IPS-NIHi7 (cell line): Measurements from ENCODE around the gene CNOT11.
"Not testable (repeated sequence)": the region's sequence is repeated elsewhere in the genome, so short reads cannot be mapped to it uniquely, and the experiment has no call there.

ENCODE experiments used
- DNase-seq: peaks from one replicate; pipeline ENCODE4 v3.0.0; 2012; ENCODE audit warnings: mixed read lengths; ENCODE audit errors: extremely low spot score

Gene CNOT11

DNA sequence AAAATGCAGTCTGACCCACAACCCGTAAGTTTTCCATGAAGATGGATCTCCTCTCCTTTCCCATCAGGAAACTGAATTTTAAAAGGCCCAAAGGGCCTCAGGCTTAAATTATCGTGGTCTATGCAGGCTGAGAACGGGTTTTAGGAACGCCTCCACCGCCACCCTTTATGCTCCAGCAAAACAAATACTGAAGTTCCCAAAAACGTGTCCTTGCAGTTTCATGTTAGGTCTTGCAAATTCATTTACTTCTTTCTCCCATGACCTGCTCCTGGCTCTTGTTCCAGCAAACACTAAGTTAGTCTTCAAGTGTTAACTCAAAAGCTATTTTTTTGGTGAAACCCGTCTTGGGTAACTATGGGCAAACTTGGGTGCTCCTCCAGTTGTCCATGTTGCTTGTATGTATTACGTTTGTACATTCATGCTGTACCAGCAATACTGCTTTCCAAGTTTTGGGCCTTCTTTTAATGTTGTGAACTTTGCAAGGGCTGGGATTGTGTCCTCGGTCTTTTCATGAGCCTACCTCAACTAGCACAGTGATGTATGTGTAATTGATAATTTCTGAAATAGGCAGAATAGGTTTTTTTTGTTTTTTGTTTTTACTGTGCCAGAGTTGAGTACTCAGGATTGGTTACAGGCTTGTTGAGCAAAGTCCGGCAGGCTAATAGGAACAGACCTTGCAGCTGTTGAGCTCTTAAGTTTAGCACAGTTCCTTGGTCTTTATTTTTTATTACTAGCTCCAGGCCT is 57.6 kb downstream of the CNOT11 start:
- no peak for DNase-seq

GRCh38 chr2:101310834-101311695 is 58.4 kb downstream of the CNOT11 start:
- no peak for DNase-seq

DNA sequence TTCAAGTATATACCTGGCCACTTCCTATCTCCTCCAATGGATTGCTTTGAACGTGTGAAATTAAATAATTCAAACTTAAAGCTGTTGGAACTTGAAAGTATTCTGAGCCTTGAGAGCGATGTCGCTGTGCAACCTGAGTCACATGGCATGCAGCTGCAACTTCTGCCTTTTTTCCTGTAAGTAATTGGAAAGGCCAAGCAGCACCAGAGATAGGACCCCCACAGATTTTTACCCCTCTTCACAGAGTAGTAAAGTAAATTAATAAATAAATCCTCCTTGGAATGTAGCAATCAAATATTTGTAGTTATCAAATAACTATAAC is 59.0 kb downstream of the CNOT11 start:
- DNase-seq = no peak

DNA sequence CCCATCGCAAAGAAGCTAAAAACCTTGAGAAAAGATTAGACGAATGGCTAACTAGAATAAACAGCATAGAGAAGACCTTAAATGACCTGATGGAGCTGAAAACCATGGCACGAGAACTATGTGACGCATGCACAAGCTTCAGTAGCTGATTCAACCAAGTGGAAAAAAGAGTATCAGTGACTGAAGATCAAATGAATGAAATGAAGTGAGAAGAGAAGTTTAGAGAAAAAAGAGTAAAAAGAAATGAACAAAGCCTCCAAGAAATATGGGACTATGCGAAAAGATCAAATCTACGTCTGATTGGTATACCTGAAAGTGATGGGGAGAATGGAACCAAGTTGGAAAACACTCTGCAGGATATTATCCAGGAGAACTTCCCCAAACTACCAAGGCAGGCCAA is 63.9 kb downstream of the CNOT11 start:
- DNase-seq = not testable (repeated sequence)
